Measurements from ENCODE around the gene JPH4. TPM values are rescaled to one million over a fixed set of nuclear protein-coding genes. Genes with fewer than 3 reads are reported as not detected.

The JPH4 gene
- total RNA-seq, 1 donor from 2014 or later, result 0.39 TPM

DNA sequence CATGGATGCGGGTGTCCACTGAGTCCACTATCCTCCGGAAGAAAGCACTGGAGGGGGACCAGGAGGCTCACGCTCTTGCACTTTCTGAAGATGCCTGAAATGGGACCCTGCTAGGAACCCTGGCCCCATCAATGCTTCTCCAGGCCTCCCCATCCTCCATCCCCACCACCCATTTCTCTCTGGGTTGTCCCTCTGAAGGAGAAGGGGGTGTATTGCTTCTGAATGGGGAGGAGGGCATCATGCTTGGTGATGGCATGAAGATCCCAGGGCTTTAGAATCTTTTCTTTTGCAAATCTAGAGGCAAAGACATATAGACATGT, 681 bp upstream of the JPH4 start:
- no peak for DNase-seq

- DNase-seq, result no peak
These were observed 739 bp downstream of the JPH4 start for GRCh38 chr14:23577710-23578392.

GRCh38 chr14:23577004-23577681, 1.4 kb downstream of the JPH4 start:
- DNase-seq, result no peak

GRCh38 chr14:23573384-23574015, 5.1 kb downstream of the JPH4 start:
- DNase-seq, result no peak

- no peak for DNase-seq
These were observed 5.8 kb downstream of the JPH4 start for GRCh38 chr14:23572836-23573235.

DNA sequence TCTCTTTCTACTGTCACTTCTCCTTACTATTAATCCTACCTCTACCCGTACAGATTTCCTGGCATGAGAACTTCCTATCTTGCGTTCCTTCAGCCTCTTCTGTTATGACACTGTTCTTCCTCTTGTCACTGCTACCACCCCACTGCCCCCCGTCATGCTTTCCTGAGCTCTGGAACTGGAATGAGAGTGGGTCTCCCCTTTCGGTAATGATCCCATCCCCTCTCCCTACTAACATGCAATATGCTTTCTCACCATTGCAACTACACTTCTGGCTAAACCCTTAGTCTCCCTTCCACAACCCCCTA, 6.1 kb downstream of the JPH4 start:
- no peak for DNase-seq

GRCh38 chr14:23571701-23572523, 6.7 kb downstream of the JPH4 start:
- DNase-seq, result no peak

- DNase-seq, result no peak
These were observed 7.6 kb downstream of the JPH4 start for GRCh38 chr14:23570806-23571483.

DNA sequence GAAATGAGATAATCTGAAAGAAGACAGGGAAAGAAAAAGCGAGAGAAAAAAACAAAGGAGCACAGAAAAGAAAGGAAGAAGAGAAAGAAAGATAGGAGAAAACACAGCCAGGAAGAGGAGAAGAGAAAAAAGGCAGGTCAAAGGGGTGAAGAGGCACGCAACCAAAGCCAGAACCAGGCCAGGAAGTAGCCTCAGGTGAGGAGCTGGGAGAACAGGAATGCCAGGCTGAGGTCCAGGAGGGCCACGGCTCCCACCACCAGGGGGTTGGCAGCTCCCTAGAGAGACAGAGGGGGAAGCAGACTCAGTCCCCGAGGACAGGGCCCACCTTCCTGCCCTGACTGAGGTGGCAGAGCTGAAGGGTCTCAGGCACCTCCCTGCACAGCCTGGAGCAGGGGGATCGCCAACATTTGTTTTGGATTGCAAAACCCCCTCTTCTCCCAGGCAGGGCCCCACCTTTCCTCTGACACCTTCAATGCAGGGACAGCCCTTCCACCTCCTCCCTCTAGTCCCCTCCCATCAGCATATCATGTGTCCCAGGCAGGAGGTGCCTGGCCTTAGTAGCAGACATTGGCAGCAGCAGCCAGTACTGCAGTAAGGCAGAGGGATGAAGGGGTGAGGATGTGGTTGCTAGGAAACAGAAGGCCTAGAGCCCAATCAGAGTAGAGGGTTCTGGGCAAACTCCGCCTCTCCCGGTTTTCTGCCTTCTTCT, 9.0 kb downstream of the JPH4 start:
- no peak for DNase-seq

DNA sequence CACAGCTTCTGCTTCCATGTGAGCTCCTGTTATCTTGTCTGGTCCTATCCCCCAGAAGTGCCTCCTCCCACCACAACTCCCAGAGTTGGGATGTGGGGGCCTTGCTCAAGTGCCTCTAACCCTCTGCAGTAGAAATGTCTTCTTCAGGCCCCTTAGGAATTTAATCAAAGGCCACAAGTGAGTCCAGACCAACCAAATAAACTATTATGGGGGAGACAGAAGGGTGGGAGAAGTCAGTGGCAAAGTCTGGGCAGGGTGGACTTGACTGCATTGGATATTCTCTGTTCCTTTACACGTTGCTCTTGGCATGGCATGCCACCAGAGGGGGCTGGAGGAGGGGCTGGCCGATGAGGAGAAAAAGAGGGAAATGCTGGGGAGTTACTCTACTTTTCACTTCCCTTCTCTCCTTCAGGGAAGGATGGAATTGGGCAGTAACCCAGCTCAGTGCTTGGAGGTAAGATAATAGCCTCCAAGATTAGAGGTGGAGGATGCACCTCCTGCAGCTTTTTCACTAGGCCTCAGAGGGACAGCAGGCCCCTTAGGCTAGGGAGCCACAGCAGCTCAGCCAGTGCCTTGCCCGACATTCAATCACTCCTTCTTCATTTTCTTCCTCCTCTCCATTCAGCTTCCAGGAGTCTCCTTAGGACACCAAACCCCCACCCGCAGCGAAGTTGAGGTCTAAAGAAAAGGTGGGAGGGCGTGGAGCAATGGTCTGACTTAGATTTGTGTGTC, 9.8 kb downstream of the JPH4 start:
- no peak for DNase-seq

GRCh38 chr14:23568021-23568599, 10.5 kb downstream of the JPH4 start:
- DNase-seq, result no peak

DNA sequence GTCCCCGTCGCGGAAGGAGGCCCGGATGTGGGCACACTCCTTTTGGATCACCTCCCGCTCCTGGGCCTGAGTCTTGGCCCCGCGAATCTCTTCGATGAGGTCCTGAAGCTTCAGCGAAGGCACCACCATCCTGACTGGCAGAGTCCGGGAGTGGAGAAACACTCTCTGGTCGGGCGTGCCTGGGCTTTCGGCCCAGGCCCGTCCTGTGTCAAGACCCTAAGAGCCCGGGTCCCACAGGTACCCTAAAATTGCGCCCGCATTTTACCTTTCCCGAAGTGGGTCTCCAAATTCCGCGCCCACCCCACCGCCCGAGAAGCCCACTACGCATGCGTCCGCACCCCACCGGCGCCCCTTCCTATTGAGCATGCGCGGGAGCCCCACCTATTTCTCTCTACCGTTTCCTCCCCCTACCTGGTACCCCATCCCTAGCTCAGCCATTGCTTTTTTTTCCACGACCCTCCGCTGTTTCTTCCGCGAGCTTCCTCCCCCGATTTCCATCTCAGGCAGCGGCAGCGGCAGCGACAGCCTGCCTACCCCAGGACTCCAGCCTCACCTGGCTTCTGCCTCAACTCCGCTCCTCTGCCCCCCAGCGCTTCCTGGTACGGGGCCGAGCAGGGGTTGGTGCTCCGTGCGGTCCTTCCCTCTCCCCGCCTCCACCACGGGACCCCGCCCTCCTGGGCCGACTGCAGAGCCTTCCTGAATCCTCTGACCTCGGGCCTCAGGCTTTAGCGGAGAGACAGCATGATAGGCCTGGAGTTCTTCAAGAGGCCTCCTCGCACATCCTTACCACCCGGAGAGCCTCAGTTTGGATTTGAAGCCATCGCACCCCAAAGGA, 11.2 kb downstream of the JPH4 start, which contains the start of gene AP1G2:
AP1G2 (minus strand) TSS at position 606 of the 835 bp plus-strand sequence; CDS start at position 129, 477 bp downstream.
- no peak for DNase-seq

DNA sequence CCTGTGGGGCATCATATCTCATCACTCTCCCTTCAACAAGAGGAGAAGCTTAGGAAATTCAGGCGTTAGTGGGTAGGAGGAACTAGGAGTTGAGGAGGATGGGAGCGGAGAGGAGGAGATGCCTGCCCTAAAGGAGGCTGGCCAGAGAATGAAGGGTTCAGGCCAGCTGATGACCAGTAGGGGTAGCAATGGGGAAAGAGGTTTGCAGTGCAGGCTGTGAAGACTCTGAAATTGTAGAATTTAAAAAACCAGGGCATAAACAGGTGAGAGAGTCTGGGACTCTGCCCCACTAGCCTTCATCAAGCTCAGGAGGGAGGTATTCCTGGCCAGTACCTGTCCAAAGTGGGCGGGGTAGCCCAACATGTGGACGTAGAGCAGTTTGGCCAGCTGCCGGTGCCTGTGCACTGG, 11.8 kb downstream of the JPH4 start:
- no peak for DNase-seq

- no peak for DNase-seq
These were observed 12.3 kb downstream of the JPH4 start for GRCh38 chr14:23566112-23566777.

DNA sequence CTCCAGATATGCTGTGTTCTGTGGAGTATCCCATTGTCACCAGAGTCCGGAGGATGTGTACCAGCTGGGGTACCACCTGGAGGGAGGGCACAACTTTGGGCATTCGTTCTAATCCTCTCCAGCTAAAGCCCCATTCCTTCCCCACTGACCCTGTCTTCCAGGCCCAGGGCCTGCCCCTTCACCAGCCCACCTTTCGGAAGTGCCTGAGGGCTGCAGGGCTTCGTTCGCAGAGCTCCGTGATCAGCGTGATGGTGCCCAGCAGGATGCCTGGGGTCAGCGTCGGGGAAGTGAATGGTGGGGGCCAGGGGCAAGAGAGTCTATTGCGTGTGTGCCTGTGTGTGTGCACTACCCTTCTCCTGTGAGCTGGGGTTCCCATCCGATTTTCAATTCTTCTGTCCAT, 13.0 kb downstream of the JPH4 start:
- DNase-seq, result no peak

DNA sequence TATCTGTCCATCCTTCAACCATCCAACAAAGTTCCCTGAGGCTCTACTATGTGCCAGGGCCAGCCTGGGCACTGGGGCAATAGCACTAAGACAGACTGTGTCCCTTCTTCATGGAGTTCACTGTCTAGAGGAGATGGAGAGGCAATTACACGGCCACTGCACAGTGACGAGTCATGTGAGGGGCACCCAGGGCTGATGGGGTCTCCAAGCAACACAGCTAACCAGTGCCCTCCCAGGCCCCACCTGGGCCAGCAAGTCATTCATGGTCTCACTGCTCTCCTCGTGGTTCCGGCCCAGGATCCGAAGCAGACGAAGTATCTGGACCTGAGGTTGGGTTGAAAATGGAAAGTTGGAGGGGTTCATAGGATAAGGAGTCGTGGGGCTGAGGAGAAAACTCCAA, 13.7 kb downstream of the JPH4 start:
- DNase-seq, result no peak

DNA sequence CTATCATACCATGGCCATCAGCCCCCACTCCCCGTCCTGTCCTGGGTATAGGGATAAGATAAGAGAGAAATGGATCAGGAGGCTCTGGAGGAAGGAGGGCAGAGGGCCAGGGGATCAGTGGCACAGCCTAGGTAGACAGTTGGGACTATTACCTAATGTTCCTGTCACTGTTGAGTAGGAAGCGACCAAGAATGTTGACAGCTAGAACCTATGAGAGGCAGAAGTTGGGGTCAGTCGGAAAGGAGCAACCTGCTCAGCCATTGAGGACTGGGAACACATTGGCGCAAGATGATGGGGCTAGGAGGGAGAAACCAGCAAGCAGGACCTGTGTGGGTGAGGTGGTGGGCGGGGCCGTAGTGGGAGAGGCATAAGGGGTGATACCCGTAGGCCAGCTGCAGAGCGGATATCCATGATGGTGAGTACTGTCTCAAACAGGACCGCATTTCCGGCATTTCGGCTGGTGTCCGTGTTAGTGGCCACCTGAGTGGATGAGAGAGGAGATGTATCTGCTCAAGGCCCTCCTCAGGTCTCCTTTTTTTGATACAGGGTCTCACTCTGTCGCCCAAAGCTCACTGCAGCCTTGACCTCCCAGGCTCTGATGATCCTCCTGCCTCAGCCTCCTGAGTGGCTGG, 14.3 kb downstream of the JPH4 start:
- DNase-seq, result no peak

- DNase-seq, result no peak
These were observed 15.0 kb downstream of the JPH4 start for GRCh38 chr14:23563473-23564180.

All from skin of body (tissue), 2 donors.